GM12865 (cell line): Measurements from ENCODE around the gene IMPG1.

Experiments
- DNase-seq: peaks from one replicate; pipeline ENCODE4 v3.0.0; 2010; ENCODE audit warnings: low read depth
- H3K4me3 ChIP-seq: 2 replicates; pipeline ENCODE4 v1.5.1; 2011; ENCODE audit warnings: mild to moderate bottlenecking, low read depth, low read length, control low read depth
- CTCF ChIP-seq: IDR thresholded peaks from 2 replicates; pipeline ENCODE4 v1.5.1; 2011; ENCODE audit warnings: low read length, control low read depth, low read depth, inconsistent platforms; ENCODE audit not compliant: insufficient read depth; ENCODE audit errors: missing control alignments

IMPG1 gene

DNA sequence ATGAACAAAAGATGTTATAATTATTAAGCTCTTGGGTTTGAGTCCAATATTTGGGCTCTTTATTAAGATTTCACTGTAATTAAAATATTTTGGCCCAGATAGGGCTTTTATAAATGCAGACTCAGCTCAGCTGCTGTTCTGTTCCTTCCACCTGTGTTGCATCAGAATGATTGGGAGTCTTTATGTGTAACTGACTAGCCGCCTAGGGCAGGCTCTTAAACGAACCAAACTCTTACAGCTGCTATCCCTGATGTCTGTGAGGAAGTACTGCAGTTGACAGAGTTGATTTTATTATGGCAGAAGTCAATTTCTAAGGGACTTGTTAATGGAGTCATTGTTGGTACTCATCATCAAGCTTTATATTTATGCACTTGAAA, 178.7 kb downstream of the IMPG1 start:
- no peak for DNase-seq

GRCh38 chr6:75893058-75893775, 179.2 kb downstream of the IMPG1 start:
- peak; percentile 51 for TF ChIP-seq CTCF
- DNase-seq: peak; percentile 60
- no peak overlapping the region for H3K4me3 ChIP-seq

More for the DNA sequence above, 178.7 kb downstream of the IMPG1 start:
- TF ChIP-seq CTCF: no peak
- no peak overlapping the region for H3K4me3 ChIP-seq

- no peak for DNase-seq
- TF ChIP-seq CTCF: no peak
- no peak overlapping the region for H3K4me3 ChIP-seq
Observed at GRCh38 chr6:75892384-75892783, 180.1 kb downstream of the IMPG1 start.

GRCh38 chr6:75884822-75885221, 187.6 kb downstream of the IMPG1 start:
- no peak for DNase-seq
- TF ChIP-seq CTCF: no peak
- H3K4me3 ChIP-seq: no peak overlapping the region

- H3K4me3 ChIP-seq: no peak overlapping the region
- DNase-seq: no peak
- TF ChIP-seq CTCF: no peak
Observed at GRCh38 chr6:75882734-75883133, 189.7 kb downstream of the IMPG1 start.

DNA sequence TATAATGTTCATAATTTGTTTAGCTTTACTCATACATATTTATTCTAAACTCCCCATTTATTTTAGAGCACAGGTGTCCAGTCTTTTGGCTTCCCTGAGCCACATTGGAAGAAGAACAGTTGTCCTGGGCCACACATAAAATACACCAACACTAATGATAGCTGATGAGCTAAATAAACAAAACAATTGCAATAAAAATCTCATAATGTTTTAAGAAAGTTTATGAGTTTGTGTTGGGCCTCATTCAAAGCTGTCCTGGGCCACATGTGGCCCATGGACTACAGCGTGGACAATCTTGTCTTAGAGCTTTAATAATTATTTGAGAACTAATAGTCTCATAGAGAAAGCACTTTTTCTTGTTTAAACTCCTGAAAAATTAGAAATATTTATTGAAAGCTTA, 192.2 kb downstream of the IMPG1 start:
- H3K4me3 ChIP-seq: no peak overlapping the region
- DNase-seq: no peak
- no peak for TF ChIP-seq CTCF

DNA sequence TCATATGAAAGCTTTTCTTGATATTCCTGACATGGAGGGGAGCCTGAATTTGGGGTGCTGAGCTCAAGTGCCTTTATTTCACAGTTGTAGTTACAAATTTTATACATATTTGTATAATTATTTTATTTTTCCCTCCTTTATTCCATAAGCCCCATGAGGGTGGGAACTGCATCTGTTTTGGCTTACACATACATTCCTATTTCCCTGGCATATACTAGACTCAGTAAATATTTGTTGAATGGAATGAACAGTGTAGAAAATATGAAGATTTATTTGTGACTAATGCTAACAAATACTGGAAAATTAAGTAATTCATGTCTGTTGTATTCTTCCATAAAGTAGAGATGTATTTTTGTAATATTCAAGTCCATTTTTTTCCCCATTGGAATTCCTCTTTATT, 196.3 kb downstream of the IMPG1 start:
- TF ChIP-seq CTCF: no peak
- H3K4me3 ChIP-seq: no peak overlapping the region
- DNase-seq: no peak
